Progenitor cell of endocrine pancreas (in vitro differentiated cells): ENCODE measurements around the gene SLC44A2. TPM values are rescaled to one million over a fixed set of nuclear protein-coding genes. Genes with fewer than 3 reads are reported as not detected.
"Not testable (repeated sequence)": the region's sequence is repeated elsewhere in the genome, so short reads cannot be mapped to it uniquely, and the experiment has no call there.

Source experiments
- DNase-seq: peaks from one replicate; pipeline ENCODE4 v3.0.0; 2021; ENCODE audit warnings: low spot score; ENCODE audit not compliant: unreplicated experiment
- H3K27ac Mint-ChIP-seq: 2 replicates; pipeline ENCODE4 v1.8.0; 2021; ENCODE audit warnings: mild to moderate bottlenecking, moderate library complexity, mixed read lengths
- H3K27me3 Mint-ChIP-seq: 2 replicates; pipeline ENCODE4 v1.8.0; 2021; ENCODE audit warnings: mixed read lengths
- H3K36me3 Mint-ChIP-seq: 2 replicates; pipeline ENCODE4 v1.8.0; 2022; ENCODE audit warnings: mixed read lengths; ENCODE audit not compliant: insufficient read depth
- H3K4me1 Mint-ChIP-seq: 2 replicates; pipeline ENCODE4 v1.8.0; 2021; ENCODE audit warnings: low read depth, mixed read lengths
- H3K4me3 Mint-ChIP-seq: 2 replicates; pipeline ENCODE4 v1.8.0; 2021; ENCODE audit warnings: low read depth, mild to moderate bottlenecking, moderate library complexity, mixed read lengths
- H3K9me3 Mint-ChIP-seq: 2 replicates; pipeline ENCODE4 v1.8.0; 2021; ENCODE audit warnings: low read depth, mixed read lengths
- CTCF ChIP-seq: fragments of 200-600 bp; sonication (generic); IDR thresholded peaks from one replicate; pipeline ENCODE4 v1.5.0; 2021; ENCODE audit warnings: antibody characterized with exemption, mild to moderate bottlenecking; ENCODE audit not compliant: unreplicated experiment
- total RNA-seq: library from RNA; stranded (reverse); gene quantifications from 2 replicates; pipeline ENCODE4 v1.2.1, GENCODE V29; 2021

Gene SLC44A2
- total RNA-seq, 1 donor from 2014 or later = 164 TPM

- Mint-ChIP-seq H3K4me1 (peaks cover 27% of the 10 kb centered on the region), H3K36me3 (peaks cover 23% of the 10 kb centered on the region), H3K27ac (peak overlapping the region; percentile 98), H3K27me3 (no peaks in the 10 kb centered on the region), H3K9me3 (no peaks in the 10 kb centered on the region), H3K4me3 (peak overlapping the region; percentile 83)
- DNase-seq = no peak
- no peak for TF ChIP-seq CTCF
Observed at GRCh38 chr19:10655457-10656312, 30.3 kb downstream of the SLC44A2 start.

- no peaks in the 10 kb centered on the region for H3K27me3 Mint-ChIP-seq
- peak overlapping the region; percentile 1 for H3K4me3 Mint-ChIP-seq
- peak overlapping the region; percentile 95 for H3K27ac Mint-ChIP-seq
- no peaks in the 10 kb centered on the region for H3K9me3 Mint-ChIP-seq
- H3K4me1 Mint-ChIP-seq = peaks cover 32% of the 10 kb centered on the region
- DNase-seq = no peak
- TF ChIP-seq CTCF = no peak
- H3K36me3 Mint-ChIP-seq = peaks cover 22% of the 10 kb centered on the region
Observed at GRCh38 chr19:10660346-10660745, 35.0 kb downstream of the SLC44A2 start.

GRCh38 chr19:10661946-10662345 is 36.6 kb downstream of the SLC44A2 start:
- H3K36me3 Mint-ChIP-seq = peaks cover 17% of the 10 kb centered on the region
- H3K4me3 Mint-ChIP-seq = no peak overlapping the region
- H3K9me3 Mint-ChIP-seq = no peaks in the 10 kb centered on the region
- TF ChIP-seq CTCF = no peak
- peak overlapping the region; percentile 87 for H3K27ac Mint-ChIP-seq
- H3K27me3 Mint-ChIP-seq = no peaks in the 10 kb centered on the region
- peaks cover 24% of the 10 kb centered on the region for H3K4me1 Mint-ChIP-seq
- no peak for DNase-seq

GRCh38 chr19:10662384-10663251 is 37.3 kb downstream of the SLC44A2 start:
- no peak for TF ChIP-seq CTCF
- Mint-ChIP-seq H3K4me3 (peak overlapping the region; percentile 11), H3K36me3 (peaks cover 14% of the 10 kb centered on the region)

GRCh38 chr19:10663252-10663563 is 37.9 kb downstream of the SLC44A2 start:
- Mint-ChIP-seq H3K4me1 (peaks cover 20% of the 10 kb centered on the region), H3K27ac (peak overlapping the region; percentile 87), H3K36me3 (peaks cover 15% of the 10 kb centered on the region)
- H3K9me3 Mint-ChIP-seq, H3K4me3 Mint-ChIP-seq, DNase-seq, H3K27me3 Mint-ChIP-seq: not testable (repeated sequence)

More at GRCh38 chr19:10662384-10663251, 37.3 kb downstream of the SLC44A2 start:
- H3K9me3 Mint-ChIP-seq = no peaks in the 10 kb centered on the region
- H3K27me3 Mint-ChIP-seq = no peaks in the 10 kb centered on the region
- no peak for DNase-seq
- H3K27ac Mint-ChIP-seq = peak overlapping the region; percentile 87
- H3K4me1 Mint-ChIP-seq = peaks cover 20% of the 10 kb centered on the region
